GM19238 (cell line): ENCODE results near the gene PREX1.

Experiments used
- DNase-seq: peaks from one replicate; pipeline ENCODE4 v3.0.0; 2011; ENCODE audit warnings: low spot score; ENCODE audit not compliant: insufficient read length

Gene PREX1

DNA sequence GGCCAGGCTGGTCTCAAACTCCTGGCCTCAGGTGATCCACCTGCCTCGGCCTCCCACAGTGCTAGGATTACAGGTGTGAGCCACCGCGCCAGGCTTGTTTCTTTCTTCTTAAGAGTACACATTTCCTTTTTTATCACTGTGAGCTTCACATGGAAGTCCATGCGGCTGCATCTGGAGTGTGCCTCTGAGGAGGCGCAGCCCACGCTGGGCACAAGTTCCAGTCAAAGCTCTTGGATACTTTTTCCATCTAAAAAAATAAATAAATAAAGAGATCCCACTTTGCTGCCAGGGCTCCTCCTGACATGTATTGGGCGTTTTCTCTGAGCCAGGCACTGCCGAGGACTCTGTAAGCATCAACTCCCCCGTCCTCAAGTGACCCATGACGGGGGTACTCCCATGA, 123.0 kb downstream of the PREX1 start:
- no peak for DNase-seq

DNA sequence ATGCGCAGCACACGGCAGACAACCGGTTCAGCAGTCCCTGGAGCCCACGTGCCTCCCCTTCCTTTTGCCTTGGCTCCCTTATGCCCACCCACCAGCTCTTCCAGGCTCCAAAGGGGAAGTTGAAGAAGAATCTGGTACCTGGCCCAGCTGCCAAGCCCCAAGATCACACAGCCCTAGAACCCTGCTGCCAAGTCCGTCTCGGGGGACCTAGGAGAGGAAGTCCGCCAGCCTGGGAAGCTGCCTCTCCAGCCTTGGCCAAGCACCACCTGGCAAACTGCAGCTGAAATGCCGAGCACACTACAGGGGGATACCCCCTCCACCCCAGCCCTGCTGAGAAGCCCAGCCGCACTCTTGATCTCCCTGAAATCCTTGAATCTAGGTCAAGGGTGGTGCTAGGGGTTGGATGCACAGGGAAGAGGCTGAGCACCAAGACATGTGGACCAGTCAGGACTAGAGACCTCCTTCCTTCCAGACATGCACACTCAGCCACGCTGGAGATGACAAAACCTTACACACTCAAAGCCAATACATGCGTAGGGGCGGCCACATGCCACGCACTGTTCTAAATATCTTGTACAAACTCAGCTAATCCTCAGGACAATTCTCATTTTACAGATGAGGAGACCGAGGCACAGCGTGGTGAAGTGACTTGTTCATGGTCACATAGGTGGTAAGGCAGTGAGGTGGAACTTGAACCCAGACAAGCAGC, 124.1 kb downstream of the PREX1 start:
- DNase-seq, result no peak

DNA sequence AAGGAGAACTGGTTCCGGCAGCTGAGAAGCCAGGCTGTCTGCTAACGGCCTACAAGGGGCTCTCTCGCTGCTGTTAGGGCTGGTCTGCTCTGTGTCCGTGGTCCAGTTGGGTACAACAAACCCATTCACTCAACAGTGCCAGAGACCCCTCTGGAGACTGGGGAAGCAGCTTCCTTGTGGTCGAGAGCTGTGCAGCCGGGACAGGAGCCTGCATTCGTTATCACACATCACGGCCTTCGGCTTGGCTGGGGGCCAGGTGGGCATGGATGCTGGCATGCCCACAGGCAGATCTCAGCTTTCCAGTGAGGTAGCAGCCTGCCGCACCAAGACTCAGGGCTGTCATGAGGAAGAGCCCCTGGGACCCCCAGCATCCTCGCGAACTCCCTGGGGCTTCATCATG, 124.7 kb downstream of the PREX1 start:
- no peak for DNase-seq

DNA sequence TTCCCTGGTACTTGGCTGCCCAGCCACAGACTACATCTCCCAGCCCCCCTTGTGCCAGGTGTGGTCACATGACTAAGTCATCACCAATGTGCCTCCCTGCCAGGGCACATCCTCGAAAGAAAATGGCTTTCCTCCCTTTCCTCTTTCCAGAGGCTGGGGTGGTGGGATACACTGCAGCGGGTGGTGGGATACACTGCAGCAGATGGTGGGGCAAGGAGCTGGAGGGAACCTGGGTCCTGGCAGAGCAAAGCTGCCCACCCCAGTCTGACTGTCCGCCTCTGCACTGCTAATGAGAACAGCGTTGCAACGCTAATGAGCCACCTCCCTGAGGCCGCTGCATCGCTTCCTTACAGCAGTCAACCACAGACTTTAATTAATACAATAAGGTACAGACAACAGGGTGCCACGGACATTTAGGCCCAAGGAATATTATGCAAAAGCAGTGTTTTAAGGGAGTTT, 125.3 kb downstream of the PREX1 start:
- DNase-seq, result no peak

DNA sequence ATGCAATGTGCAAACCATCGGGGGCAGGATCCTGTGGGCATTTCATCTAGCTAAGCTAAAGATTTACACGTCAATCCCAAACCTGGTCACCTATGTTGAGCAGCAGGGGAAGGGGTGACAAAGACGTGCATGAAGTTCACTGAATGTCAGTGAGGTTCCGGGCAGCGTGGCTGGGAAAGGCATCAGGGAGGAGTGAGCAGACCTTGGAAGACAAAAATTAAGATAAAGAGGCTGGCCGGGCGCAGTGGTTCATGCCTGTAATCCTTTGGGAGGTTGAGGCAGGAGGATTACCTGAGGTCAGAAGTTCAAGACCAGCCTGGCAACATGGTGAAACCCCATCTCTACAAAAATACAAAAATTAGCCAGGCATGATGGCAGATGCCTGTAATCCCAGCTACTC, 126.1 kb downstream of the PREX1 start:
- no peak for DNase-seq

DNA sequence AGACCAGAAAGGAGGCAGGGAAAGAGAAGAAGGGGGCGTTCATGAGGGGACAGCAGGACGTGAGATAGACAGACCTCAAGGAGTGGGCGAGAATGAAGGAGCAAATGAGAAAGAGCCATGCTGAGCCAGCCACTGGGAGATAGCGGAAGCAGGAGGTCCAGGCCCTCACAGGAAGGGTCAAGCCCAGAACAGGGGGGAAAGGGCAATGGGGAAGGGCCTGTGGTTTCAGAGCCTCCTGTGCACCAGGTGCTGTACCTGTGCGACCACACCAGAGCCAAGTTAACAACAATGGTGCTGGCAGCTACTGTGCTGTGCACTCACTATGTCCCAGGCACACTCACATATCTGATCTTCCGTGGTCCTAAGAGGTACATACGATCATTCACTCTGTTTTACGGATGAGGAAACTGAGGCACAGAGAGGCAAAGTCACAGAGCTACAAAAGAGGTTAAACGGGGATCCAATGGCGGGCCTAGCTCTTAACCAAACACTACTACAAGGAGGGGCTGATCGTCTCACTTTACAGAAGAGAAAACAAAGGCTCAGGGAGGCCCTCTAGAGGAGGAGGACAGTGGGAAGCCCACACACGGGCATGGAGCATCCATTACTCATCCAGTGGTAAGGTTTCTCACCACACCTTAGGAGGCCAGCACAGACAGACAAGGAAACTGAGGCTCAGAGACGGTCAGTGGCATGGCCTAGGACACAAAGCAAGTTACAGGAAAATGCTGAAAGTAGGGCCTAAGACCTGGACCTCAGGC, 129.1 kb downstream of the PREX1 start:
- DNase-seq, result no peak

DNA sequence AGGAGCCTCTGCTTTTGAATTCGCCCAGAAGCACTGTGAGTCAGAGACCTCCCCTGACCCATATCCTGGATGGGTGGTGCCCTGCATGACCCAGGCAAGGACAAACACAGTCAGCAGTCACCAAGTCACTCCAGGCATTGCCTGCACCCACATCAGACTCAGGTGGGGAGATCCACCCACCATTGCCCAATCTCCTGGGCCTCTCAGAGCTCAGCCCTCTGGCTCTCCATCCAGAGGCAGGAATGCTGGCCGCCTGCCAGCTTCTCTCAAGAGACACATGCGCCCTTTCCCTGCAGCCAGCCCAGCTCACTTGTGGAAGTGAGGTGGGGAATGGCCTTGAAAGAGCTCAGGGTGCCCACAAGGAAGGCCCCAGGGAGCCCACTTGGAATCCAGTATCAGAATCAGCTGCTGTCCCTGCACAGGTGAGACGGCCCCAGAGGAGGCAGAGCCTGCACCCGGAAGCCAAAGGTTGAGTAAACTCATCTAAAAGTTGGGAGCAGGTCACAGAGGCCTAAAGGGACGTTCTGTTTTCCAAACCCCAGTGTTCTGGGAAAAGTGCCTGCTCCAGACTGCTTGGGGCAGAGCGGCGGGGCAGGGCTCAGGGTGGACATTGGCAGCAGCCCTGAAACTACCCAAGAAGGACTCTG, 129.8 kb downstream of the PREX1 start:
- DNase-seq, result no peak

DNA sequence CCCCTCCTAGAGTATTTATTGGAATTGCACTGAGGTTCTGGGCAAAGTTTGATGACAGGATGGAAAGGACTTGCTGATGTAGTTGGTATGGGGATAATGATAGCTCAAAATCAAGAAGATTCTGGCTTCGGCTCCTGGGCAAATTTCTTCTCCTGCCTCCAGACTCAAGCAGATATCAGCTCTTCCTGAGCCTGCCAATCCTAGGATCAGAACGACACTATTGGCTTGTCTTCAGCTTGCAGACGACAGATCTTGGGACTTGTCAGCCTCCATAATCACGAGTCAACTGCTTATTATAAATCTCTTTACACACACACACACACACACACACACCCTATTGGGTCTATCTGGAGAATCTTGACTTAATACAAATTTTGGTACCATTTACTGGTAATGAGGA, 131.1 kb downstream of the PREX1 start:
- no peak for DNase-seq

DNA sequence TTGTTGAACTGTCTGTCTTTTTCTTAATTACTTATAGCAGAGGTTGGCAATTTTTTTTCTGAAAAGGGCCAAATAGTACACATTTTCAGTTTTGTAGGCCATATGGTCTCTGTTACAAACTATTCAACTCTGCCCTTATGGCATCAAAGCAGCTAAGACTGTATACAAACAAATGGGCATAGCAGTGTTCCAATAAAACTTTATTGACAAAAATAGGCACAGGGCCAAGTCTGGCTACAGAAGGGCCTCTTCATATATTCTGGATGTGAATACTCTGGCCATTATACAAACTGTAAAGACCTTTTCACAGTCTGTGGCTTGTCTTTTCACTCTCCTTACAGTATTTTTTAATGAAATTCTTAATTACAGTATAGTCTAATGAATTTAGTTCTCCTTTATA, 132.1 kb downstream of the PREX1 start:
- no peak for DNase-seq

DNA sequence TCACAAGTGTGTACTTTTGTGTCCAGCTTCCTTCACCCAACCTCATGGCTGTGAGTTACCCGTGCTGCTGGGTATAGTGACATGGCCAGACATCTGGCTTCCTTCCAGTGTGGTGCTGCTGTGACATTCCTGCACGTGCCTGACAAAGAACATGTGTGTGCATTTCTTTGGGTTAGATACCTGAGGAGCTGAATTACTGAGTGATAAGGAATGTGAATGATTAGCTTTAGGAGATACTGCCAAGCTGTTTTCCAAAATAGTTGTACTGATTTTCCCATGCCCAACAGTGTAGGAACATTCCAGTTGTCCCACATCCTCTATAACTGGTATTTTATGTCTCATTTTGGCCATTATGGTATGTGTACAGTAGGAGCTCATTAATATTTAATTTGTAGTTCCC, 132.5 kb downstream of the PREX1 start:
- DNase-seq, result no peak

DNA sequence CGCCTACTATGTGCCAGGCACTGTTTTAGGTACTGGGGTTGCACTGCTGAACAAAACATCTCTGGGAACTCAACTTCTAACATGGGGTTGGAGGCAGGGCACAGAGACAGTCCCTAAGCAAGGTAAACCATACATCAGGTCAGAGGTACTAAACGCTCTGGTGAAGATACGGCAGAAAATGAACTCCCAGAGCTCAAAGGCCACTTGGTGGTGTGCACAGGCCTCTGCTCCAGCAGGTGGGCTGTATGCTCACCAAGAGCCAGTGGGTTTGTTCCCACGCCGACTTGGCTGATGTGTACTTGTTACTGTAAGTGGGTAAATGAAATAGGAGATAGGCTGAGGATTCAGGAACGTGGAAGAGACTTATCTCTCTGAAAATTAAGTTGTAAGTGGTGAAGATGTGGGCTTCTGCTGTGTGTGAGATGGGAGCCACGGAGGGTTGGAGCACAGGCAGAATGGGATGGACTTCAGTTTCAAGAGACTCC, 133.4 kb downstream of the PREX1 start:
- no peak for DNase-seq

DNA sequence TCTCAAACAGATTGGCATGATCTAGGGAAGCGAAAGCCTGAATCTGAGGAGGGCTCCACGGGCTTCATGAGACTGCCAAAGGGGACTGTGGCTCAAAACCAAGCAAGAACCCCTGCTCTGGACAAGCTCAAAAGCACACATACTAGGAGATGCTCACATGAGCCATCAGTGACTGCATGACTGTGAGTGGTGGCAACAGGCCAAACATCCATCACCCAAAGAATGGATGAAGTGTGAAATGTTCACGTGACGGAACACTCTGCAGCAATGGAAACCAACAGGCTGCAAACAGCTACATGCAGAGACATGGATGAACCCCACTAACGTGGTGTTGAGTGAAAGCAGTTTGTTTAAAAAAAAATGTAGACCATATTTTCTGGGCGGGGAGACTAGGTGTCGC, 136.3 kb downstream of the PREX1 start:
- DNase-seq, result no peak

DNA sequence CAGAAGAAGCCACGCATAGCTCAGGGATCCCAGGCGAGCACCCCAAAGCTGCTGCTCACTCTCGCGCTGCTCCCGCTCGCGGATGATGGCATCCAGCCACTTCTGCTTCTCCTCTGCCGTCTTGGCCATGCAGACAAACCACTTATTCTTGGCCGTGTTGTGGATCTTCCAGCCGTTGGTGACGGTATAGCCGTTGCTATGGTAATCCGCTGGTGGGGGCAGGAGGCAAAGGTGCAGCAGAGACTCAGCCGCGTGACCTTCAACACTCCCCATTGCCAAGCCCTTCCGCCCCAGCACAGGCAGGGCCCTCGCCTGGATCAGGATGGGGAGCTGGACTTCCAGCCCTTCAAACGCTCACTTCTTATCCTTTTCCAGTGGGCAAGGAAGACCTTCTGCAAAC, 136.9 kb downstream of the PREX1 start:
- DNase-seq, result no peak

DNA sequence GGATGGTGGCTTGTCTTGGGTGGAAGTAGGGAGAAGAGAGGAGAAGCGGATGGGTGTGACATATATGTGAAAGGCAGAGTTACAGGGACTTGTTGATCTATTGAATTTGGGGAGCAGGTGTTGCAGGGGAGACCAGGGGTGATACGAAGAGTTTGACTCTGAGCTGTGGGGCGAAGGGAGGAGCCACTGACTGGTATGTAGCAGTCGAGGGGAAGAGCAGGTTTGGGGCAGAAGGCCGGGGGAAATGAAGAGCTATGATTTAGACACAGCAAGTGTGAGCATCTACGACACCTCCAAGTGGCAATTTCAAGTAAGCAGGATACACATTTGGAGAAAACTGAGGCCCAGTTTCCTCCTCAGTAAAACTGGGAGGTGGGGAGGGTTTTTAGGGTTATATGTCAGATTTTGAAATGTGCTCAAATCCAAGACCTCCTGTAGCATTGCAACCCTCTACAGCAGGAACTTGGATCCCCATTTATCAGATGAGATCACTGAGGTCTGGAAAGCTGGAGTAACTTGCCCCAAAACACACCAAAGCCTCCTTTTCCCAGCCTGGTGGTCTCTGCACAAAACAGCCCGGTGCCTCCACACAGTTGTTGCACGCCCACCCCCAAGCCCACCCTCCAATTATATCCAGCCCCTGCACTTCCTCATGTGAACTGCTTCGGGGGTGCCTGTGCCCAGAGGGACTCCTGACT, 137.8 kb downstream of the PREX1 start:
- DNase-seq, result no peak

DNA sequence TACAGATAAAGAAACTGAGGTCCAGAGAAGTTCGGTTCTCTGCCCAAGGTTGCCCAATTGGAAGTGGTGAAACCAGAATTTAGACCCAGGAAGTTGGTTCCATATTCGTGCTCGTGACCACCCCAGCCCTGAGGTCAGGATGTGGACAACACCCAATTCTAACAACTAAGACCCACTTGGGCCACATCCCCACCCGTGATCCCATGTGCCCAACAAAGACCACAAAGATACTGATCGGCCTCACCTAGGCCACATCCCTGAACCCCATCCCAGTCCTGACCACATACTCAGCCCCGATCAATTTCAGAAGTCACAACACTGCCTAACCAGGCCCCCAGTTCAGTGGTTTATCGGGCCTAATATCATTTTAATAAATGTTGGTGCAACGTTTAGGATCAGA, 138.4 kb downstream of the PREX1 start:
- no peak for DNase-seq

DNA sequence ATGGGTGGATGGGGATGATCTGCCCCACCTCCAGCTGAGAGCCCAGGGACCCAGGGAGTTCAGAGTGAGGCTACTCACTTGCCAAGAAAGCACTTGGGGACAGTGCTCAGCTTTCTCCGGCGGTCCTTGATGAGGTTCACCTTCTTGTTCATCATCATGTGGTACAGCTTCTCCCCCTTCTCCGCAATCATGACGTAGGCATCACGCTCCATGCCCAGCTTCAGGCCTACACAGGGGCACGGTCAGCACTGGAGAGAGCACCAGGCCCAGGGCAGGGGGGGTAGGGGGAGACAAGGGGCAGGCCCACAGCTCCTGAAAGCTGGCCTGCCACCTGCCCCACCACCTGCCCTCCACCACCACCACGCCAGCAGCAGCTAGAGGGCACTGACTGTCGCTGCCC, 139.2 kb downstream of the PREX1 start:
- DNase-seq, result no peak

DNA sequence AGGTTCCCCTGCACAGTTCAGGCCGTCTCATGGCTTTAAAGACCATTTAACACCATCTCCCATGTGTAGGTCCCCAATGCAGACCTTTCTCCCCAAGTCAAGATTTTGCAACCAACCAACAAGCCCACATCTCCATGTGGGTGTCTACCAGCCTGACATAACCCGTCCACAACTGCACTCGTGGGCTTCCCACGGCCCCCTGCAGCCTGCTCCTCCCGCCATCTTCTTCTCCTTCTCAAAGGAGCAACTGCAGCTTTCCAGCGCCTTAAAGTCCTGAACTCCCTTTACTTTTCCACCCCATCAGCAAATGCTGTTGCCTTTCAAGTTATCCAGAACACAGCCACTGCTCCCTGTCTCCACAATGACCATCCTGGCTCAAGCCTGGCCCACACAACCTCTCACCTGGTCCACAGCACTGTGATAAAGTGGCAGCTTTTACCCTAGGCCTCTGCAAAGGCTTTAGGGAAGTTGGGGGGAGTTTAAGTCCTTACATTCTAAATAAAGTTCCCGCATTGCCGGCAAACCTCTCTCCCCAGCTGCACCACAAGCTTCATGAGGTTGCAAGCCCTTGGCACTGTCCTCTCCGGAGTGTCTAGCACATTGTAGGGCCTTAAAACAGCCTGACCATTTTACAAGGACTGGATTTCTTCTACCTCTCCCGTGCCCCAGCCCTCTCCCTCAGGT, 140.5 kb downstream of the PREX1 start:
- DNase-seq, result no peak

DNA sequence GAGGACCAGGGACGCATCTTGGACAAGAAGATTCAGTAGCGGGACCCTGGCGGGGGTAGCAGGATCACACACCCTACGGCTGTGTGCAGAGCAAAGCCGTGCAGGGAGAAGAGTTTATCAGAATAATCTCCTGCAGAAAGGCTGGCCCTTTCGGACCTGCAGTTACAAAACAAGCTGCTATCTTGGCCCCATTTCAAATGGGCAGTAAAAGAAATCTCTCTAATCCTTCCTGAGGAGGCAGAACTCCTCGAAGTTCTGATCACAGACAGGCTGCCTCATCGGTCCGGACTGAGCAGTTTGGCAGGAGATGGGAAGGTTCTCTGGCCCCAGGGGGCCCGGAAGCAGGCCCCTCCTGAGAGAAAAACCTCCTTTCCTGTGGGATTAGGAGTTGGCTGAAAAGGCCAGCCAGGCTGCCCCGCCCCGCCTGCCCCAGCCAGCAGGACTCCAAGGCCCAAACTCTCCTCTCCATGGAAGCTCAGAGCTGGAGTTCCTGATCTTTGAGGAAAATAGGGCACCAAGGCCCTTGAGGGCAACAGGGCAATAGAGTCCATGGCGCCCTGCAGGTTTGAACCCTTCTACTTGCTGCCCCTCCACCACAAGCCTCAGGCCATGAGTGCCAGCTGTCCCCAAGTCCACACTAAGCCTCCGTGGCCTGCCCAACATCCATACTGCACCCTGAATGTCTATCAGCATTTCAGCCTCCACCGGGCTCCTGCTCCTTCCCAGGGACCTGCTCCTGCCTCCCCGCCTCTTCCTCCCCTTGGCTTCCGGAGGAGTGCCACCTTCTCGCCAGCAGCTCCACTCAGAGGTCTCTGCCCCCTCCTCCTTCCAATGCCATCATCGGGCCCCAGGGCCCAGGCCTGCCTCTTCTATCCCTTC, 141.3 kb downstream of the PREX1 start:
- DNase-seq, result no peak

DNA sequence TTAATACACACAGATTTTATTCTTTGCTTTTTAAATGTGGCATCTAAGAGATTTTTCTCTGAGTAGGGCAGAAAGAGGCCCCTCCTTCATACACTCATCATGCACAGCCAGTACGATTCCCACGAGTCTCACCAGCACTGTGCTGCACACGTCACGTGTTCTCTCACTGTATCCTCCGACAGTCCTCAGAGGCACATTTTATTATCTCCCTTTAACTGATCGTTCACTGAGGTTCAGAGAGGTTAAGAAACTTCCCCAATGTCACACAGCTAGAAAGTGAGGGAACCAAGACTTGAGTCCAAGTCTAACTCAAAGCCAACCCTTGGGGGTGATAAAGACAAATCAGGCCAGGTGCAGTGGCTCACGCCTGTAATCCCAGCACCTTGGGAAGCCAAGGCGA, 142.5 kb downstream of the PREX1 start:
- no peak for DNase-seq

DNA sequence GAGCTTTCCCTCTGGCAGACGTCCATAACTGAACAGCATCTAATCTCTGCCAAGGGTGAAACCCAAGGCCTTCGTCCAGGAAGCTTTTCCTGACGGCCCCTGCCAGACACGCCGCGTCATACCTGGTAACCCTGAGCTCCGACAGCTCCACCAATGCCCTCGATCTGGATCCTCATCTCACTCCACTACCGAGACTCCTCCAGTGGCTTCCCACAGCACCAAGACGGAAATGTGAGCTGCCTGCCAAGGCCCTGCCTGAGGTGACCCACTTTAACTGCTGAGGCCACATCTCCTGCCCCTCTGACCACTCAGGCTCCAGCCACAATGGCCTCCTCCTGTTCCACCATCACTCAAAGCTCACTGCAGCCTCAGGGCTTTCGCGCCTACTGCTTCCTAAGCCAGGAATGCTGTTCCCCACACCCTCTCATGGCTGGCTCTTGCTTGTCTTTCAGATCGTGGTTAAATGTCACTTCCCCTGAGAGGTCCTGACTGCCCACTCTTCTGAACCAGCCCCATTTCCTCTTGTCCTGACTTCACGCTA, 143.2 kb downstream of the PREX1 start:
- DNase-seq, result no peak
